ENCODE data around the gene CDC42EP2. TPM values are rescaled to one million over a fixed set of nuclear protein-coding genes. Genes with fewer than 3 reads are reported as not detected.

CDC42EP2 gene
- total and polyA plus RNA-seq, 2 of the 13 experiments (the other 11 are each of a cell fraction or from before 2014, with no cell fraction given), result 2.3 to 7.1 TPM

GRCh38 chr11:65301491-65302329 lies 13.0 kb upstream of the CDC42EP2 start (continued):
- no peak for TF ChIP-seq ZNF441 (CRISPR knock-in tag; IDR thresholded peaks at IDR 0.05; ENCODE audit: borderline replicate concordance)
- TF ChIP-seq CBFB (CRISPR knock-in tag; IDR thresholded peaks at IDR 0.05), result no peak
- no peak for TF ChIP-seq ZNF382 (CRISPR knock-in tag; IDR thresholded peaks at IDR 0.05; ENCODE audit: borderline replicate concordance)
- 0 out of 2 replicates have a peak, but pooled peaks have one; percentile 26 for TF ChIP-seq ZNF772 (CRISPR knock-in tag; IDR thresholded peaks at IDR 0.05)
- TF ChIP-seq, protein P1, sequence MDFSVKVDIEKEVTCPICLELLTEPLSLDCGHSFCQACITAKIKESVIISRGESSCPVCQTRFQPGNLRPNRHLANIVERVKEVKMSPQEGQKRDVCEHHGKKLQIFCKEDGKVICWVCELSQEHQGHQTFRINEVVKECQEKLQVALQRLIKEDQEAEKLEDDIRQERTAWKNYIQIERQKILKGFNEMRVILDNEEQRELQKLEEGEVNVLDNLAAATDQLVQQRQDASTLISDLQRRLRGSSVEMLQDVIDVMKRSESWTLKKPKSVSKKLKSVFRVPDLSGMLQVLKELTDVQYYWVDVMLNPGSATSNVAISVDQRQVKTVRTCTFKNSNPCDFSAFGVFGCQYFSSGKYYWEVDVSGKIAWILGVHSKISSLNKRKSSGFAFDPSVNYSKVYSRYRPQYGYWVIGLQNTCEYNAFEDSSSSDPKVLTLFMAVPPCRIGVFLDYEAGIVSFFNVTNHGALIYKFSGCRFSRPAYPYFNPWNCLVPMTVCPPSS (IDR thresholded peaks at IDR 0.05), result no peak
- TF ChIP-seq DR1 (CRISPR knock-in tag; IDR thresholded peaks at IDR 0.05), result no peak
- TF ChIP-seq SRSF4 (IDR thresholded peaks at IDR 0.05; ENCODE audit: low read depth, low read length, poor library complexity, severe bottlenecking), result no peak
- TF ChIP-seq, protein P2, sequence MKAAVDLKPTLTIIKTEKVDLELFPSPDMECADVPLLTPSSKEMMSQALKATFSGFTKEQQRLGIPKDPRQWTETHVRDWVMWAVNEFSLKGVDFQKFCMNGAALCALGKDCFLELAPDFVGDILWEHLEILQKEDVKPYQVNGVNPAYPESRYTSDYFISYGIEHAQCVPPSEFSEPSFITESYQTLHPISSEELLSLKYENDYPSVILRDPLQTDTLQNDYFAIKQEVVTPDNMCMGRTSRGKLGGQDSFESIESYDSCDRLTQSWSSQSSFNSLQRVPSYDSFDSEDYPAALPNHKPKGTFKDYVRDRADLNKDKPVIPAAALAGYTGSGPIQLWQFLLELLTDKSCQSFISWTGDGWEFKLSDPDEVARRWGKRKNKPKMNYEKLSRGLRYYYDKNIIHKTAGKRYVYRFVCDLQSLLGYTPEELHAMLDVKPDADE (CRISPR knock-in tag; IDR thresholded peaks at IDR 0.05), result no peak
- TF ChIP-seq NR2F2 (IDR thresholded peaks at IDR 0.05; ENCODE audit: borderline replicate concordance, low read depth), result no peak
- TF ChIP-seq POGZ (CRISPR knock-in tag; IDR thresholded peaks at IDR 0.05), result 0 out of 2 replicates have a peak, but pooled peaks have one; percentile 28
- TF ChIP-seq ISX (CRISPR knock-in tag; conservative IDR thresholded peaks at IDR 0.05), result no peak
- peak; percentile 79; the same call in 1 of the 2 replicates for TF ChIP-seq ZNF556 (CRISPR knock-in tag; IDR thresholded peaks at IDR 0.05; ENCODE audit: borderline replicate concordance)
- no peak for TF ChIP-seq ZNF276 (CRISPR knock-in tag; IDR thresholded peaks at IDR 0.05; ENCODE audit: low read depth)
- peak; percentile 51; the same call in 1 of the 2 replicates for TF ChIP-seq TGIF2 (CRISPR knock-in tag; IDR thresholded peaks at IDR 0.05)
- TF ChIP-seq ZSCAN22 (CRISPR knock-in tag; IDR thresholded peaks at IDR 0.05), result no peak
- TF ChIP-seq ZNF788 (CRISPR knock-in tag; IDR thresholded peaks at IDR 0.05; ENCODE audit: borderline replicate concordance), result no peak; the same call in 1 of the 2 replicates
- no peak for TF ChIP-seq TOE1 (CRISPR knock-in tag; IDR thresholded peaks at IDR 0.05)
- TF ChIP-seq FOXO1 (CRISPR knock-in tag; IDR thresholded peaks at IDR 0.05), result 0 out of 2 replicates have a peak, but pooled peaks have one; percentile 19
- TF ChIP-seq ZNF121 (CRISPR knock-in tag; IDR thresholded peaks at IDR 0.05), result no peak
- no peak for TF ChIP-seq ATF4 (CRISPR knock-in tag; IDR thresholded peaks at IDR 0.05)
